K562 (cell line): ENCODE data around the gene INPP5K. TPM values are rescaled to one million over a fixed set of nuclear protein-coding genes. Genes with fewer than 3 reads are reported as not detected.

Experiments used
- ATAC-seq: fragments of 200-7000 bp; cut with Tn5 transposase; 3 replicates; pipeline ENCODE4 v1.9.1; 2020; ENCODE audit warnings: moderate library complexity
- BruUV-seq: library from RNA; stranded (reverse); fragments of 400-500 nt; replicated peaks from 2 replicates; lab custom pipeline; 2021; lab: Mats Ljungman, UMichigan
- CTCF ChIA-PET: fragments of 300-600 bp; formaldehyde crosslinking; extraction: SDS; loops from one replicate; lab custom pipeline; 2021; ENCODE audit warnings: low intra/inter-chr PET ratio; lab: Yijun Ruan, JAX
- POLR2A ChIA-PET: fragments of 300-600, 350-650 bp; sonication (Branson Sonifier 250); formaldehyde crosslinking; extraction: SDS; loops from one replicate; lab custom pipeline; 2021; ENCODE audit warnings: antibody characterized with exemption, inconsistent platforms; lab: Yijun Ruan, JAX
- DNase-seq, 4 experiments: peaks; one replicate each; pipeline versions ENCODE4 v3.0.0 to v3.0.0-alpha.2; 2011 to 2018; ENCODE audit warnings: low spot score in 3 of 4, mixed read lengths in 3 of 4; ENCODE audit errors: extremely low read depth in 1 of 4
- FAIRE-seq: peaks from 2 replicates; lab custom pipeline; 2011; peaks lifted over from hg19 to GRCh38; lab: Jason Lieb, UNC
- H2AFZ ChIP-seq: 2 replicates; pipeline ENCODE4 v1.6.0; 2011; ENCODE audit warnings: low read depth, low read length, control low read depth, inconsistent platforms
- H3K27ac ChIP-seq: fragments of 200-600 bp; 3 replicates; pipeline ENCODE4 v1.8.0; 2011; ENCODE audit warnings: low read depth, mild to moderate bottlenecking, control low read depth, inconsistent platforms, low read length, moderate library complexity, mixed read lengths; ENCODE audit errors: extremely low read depth
- H3K27me3 ChIP-seq, 2 experiments: fragments of 300-600 bp in 1 of 2; 2 replicates in 1 of 2; 3 replicates in 1 of 2; pipeline versions ENCODE4 v1.6.0 to v1.8.0; 2011; ENCODE audit warnings: inconsistent platforms in 2 of 2, low read length in 2 of 2, mild to moderate bottlenecking in 1 of 2, mixed read lengths in 1 of 2, moderate library complexity in 1 of 2; ENCODE audit not compliant: control insufficient read depth in 2 of 2, insufficient read depth in 2 of 2
- H3K36me3 ChIP-seq: fragments of 300-600 bp; 3 replicates; pipeline ENCODE4 v1.8.0; 2011; ENCODE audit warnings: mild to moderate bottlenecking, low read length, inconsistent platforms; ENCODE audit not compliant: control insufficient read depth, insufficient read depth
- H3K4me1 ChIP-seq, 2 experiments: fragments of 200-600 bp in 1 of 2; replicated peaks in 1 of 2; 2 replicates in 1 of 2; 3 replicates in 1 of 2; pipeline versions ENCODE4 v1.5.1 to v1.8.0; 2011; ENCODE audit warnings: inconsistent platforms in 2 of 2, low read length in 2 of 2, mild to moderate bottlenecking in 1 of 2, mixed read lengths in 1 of 2, moderate library complexity in 1 of 2; ENCODE audit not compliant: control insufficient read depth in 2 of 2, insufficient read depth in 2 of 2
- H3K4me2 ChIP-seq: 2 replicates; pipeline ENCODE4 v1.6.1; 2011; ENCODE audit warnings: low read length, control low read depth, inconsistent platforms, mixed read lengths; ENCODE audit not compliant: insufficient read depth
- H3K4me3 ChIP-seq: fragments of 200-600 bp; sonication (generic), shearing (Covaris generic); 2 replicates; pipeline ENCODE4 v1.5.1; 2016; ENCODE audit warnings: control low read depth, inconsistent platforms
- H3K79me2 ChIP-seq: fragments of 200-600 bp; 3 replicates; pipeline ENCODE4 v1.8.0; 2011; ENCODE audit warnings: low read length, inconsistent platforms; ENCODE audit not compliant: control insufficient read depth, insufficient read depth
- H3K9ac ChIP-seq, 2 experiments: 2 replicates each; pipeline versions ENCODE4 v1.6.0 to v1.6.1; 2011; ENCODE audit warnings: low read depth in 2 of 2, low read length in 2 of 2, control low read depth in 1 of 2, inconsistent platforms in 1 of 2, mild to moderate bottlenecking in 1 of 2, mixed read lengths in 1 of 2; ENCODE audit not compliant: insufficient read depth in 1 of 2
- H3K9me1 ChIP-seq: one replicate; pipeline ENCODE4 v1.6.0; 2011; ENCODE audit warnings: inconsistent platforms, mild to moderate bottlenecking, low read length, moderate library complexity; ENCODE audit not compliant: control insufficient read depth, insufficient read depth
- H3K9me3 ChIP-seq: replicated peaks from 2 replicates; pipeline ENCODE4 v1.5.1; 2011; ENCODE audit warnings: low read depth, low read length, inconsistent platforms; ENCODE audit not compliant: control insufficient read depth, insufficient read depth
- H4K20me1 ChIP-seq: replicated peaks from 2 replicates; pipeline ENCODE4 v1.6.1; 2011; ENCODE audit warnings: low read length, inconsistent platforms, mixed read lengths; ENCODE audit not compliant: control insufficient read depth, insufficient read depth
- E2F6 ChIP-seq, 2 experiments: IDR thresholded peaks; 2 replicates each; pipeline ENCODE4 v1.6.1; 2011; ENCODE audit warnings: borderline replicate concordance in 1 of 2, control low read depth in 1 of 2, low read depth in 1 of 2, low read length in 1 of 2, mild to moderate bottlenecking in 1 of 2, mixed read lengths in 1 of 2, moderate library complexity in 1 of 2; ENCODE audit not compliant: insufficient read depth in 1 of 2, insufficient read length in 1 of 2, poor library complexity in 1 of 2, severe bottlenecking in 1 of 2; ENCODE audit errors: extremely low read depth in 1 of 2
- PCBP1 ChIP-seq: fragments of 200-400 bp; formaldehyde crosslinking; IDR thresholded peaks from 2 replicates; pipeline ENCODE4 v1.6.1; 2018; ENCODE audit warnings: mild to moderate bottlenecking, low read depth, low read length; ENCODE audit not compliant: poor library complexity, severe bottlenecking
- POLR2G ChIP-seq: fragments of 200-400 bp; formaldehyde crosslinking; IDR thresholded peaks from 2 replicates; pipeline ENCODE4 v1.6.1; 2017; ENCODE audit warnings: low read depth, mild to moderate bottlenecking, antibody characterized with exemption, low read length, moderate library complexity
- RBBP5 ChIP-seq: fragments of 200-600 bp; sonication (generic); IDR thresholded peaks from 2 replicates; pipeline ENCODE4 v1.6.1; 2012; ENCODE audit warnings: borderline replicate concordance, mild to moderate bottlenecking, low read length, control low read depth, inconsistent platforms; ENCODE audit not compliant: insufficient read depth, poor library complexity, severe bottlenecking
- SRSF1 ChIP-seq: fragments of 200-400 bp; formaldehyde crosslinking; IDR thresholded peaks from 2 replicates; pipeline ENCODE4 v1.6.1; 2017; ENCODE audit warnings: mild to moderate bottlenecking, low read depth, low read length, moderate library complexity
- TSC22D4 ChIP-seq: fragments of 450-650 bp; IDR thresholded peaks from 2 replicates; pipeline ENCODE4 v1.6.1; 2016; ENCODE audit warnings: missing genetic modification characterization, missing biosample characterization, control low read depth
- ZBTB7A ChIP-seq: IDR thresholded peaks from 2 replicates; pipeline ENCODE4 v1.6.1; 2011; ENCODE audit warnings: low read depth, mild to moderate bottlenecking, low read length, moderate library complexity, borderline replicate concordance; ENCODE audit not compliant: control insufficient read depth
- ZFX ChIP-seq: sonication (generic); formaldehyde crosslinking; IDR thresholded peaks from 2 replicates; pipeline ENCODE4 v1.8.0; 2022; ENCODE audit warnings: mild to moderate bottlenecking, missing genetic modification reagents, moderate library complexity
- ZNF124 ChIP-seq: sonication (generic); formaldehyde crosslinking; IDR thresholded peaks from 2 replicates; pipeline ENCODE4 v1.8.1; 2022; ENCODE audit warnings: missing genetic modification reagents
- ZNF24 ChIP-seq: fragments of 450-650 bp; IDR thresholded peaks from 2 replicates; pipeline ENCODE4 v1.6.1; 2016
- ZNF583 ChIP-seq: fragments of 250-450 bp; sonication (Bioruptor Pico); IDR thresholded peaks from 2 replicates; pipeline ENCODE4 v1.4.0; 2020
- WGBS: fragments of 100-300 bp; shearing (Covaris generic); methylation state at CpG from one replicate; pipeline ENCODE4 v1.1.6; 2016; ENCODE audit warnings: low coverage, mixed read lengths; ENCODE audit not compliant: insufficient coverage; ENCODE audit errors: missing lambda C conversion rate; 5-methylcytosine and 5-hydroxymethylcytosine counted together
- in situ Hi-C: fragments of 300-500 bp; cut with MboI; formaldehyde crosslinking; loops from 4 replicates; pipeline ENCODE4 v1.15.0; 2018; ENCODE audit warnings: inconsistent platforms, mixed read lengths
- intact Hi-C: fragments of 100-400 bp; cut with micrococcal nuclease; formaldehyde crosslinking; loops from 2 replicates; pipeline ENCODE4 v1.14.2; 2022
- polyA plus RNA-seq, 8 experiments: library from polyadenylated mRNA; depleted of rRNA in 4 of 8; stranded (reverse) in 5 of 8; unstranded in 3 of 8; fragments of >200 nt; fragmentation: Nextera tagmentation in 2 of 8; fragmentation: Illumina TruSeq in 1 of 8; extraction: Ambion mirVana in 2 of 8; extraction: Trizol in 1 of 8; gene quantifications; 2 replicates each; pipeline versions ENCODE4 v1.2.1 to v1.2.3, GENCODE V29; 2011 to 2014; ENCODE audit warnings: inconsistent platforms in 1 of 8, missing spikeins in 1 of 8
- total RNA-seq, 7 experiments: library from RNA; depleted of rRNA in 6 of 7; stranded (reverse); fragments of >200 nt in 6 of 7; fragmentation: Illumina TruSeq in 2 of 7; extraction: Trizol in 2 of 7; gene quantifications; 2 replicates each; pipeline versions ENCODE4 v1.2.1 to v1.2.3, GENCODE V29; 2011 to 2021; ENCODE audit warnings: low replicate concordance in 1 of 7
- TF ChIP-seq, protein P1 (sequence below): sonication (generic); formaldehyde crosslinking; IDR thresholded peaks from 2 replicates; pipeline ENCODE4 v1.8.1; 2023; ENCODE audit warnings: mild to moderate bottlenecking, missing genetic modification reagents

Gene INPP5K
- total and polyA plus RNA-seq, 9 of the 15 experiments (the other 6 are each of a cell fraction or from before 2014, with no cell fraction given): 0.63 to 15.1 (median 10.1) TPM

GRCh38 chr17:1487939-1488825 lies 28.2 kb downstream of the INPP5K start (continued):
- no peak for TF ChIP-seq PCBP1
- peak; percentile 42 for TF ChIP-seq RBBP5
- no peak for TF ChIP-seq ZNF583
- no peak for TF ChIP-seq ZNF24
- TF ChIP-seq ZFX (CRISPR knock-in tag): peak; percentile 75
- no peak for TF ChIP-seq TSC22D4
- TF ChIP-seq, all 486 proteins: peak for 55

DNA sequence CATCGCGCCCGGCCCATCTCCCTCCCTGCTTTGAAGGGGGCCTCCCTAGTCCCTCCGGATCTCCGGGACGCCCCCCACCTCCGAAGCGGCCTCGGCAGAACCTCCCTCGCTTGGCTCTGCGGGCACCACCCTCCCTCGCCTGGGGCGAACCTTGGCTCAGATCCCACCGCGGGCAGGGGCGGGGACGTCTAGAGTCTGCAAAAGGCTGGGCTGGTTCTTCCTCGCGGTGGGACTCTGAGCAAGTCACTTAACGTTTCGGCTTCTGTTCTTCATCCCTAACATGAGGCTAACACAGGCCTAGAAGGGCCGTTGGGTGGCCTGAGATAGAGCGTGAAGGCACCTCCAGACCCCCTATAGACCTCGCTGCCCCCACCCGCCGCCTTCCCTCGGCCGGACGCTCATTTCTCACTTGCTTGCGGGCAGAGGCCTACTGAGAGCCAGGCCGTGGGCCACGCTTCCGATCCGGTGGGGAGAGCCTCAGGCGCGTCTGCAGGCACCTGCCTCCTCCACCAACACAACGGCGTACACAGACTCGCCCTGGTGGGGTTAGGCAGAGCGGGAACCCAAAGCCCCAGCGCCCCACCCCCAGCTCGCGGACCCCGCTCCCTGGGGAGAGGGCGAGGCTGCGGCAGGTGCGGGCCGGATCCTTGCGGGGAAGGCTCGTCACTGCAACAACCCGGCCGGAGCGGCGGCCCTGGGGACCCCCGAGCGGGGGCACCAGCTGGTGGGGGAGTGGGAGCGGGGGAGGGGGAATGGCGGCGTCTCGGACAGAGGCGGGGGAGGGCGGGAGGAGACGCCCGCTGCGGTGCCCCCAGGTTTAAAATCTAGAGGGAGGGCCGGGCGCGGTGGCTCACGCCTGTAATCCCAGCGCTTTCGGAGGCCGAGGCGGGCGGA lies 29.4 kb downstream of the INPP5K start:
- peak overlapping the region; percentile 46; the same call in 1 of the 2 replicates for H3K4me3 ChIP-seq
- H3K9ac ChIP-seq: peak overlapping the region in 1 of 2 experiments; percentile 83; a peak in 2 of 4 replicates
- H4K20me1 ChIP-seq: no peaks in the 10 kb centered on the region
- H3K4me2 ChIP-seq: no peak overlapping the region; the same call in 1 of the 2 replicates
- peaks cover 9% of the 10 kb centered on the region; the same call in 1 of the 3 replicates for H3K36me3 ChIP-seq
- H2AFZ ChIP-seq: no peak overlapping the region
- in situ Hi-C loops (no loop called here), intact Hi-C loops (no loop called here)
- peak overlapping the region; percentile 47; the same call in 1 of the 3 replicates for H3K27ac ChIP-seq
- no peaks in the 10 kb centered on the region for H3K27me3 ChIP-seq
- ATAC-seq: no peak
- FAIRE-seq: no peak
- TF ChIP-seq POLR2G (peak; percentile 45; the same call in 1 of the 2 replicates), SRSF1 (no peak), ZNF124 (CRISPR knock-in tag) (no peak), E2F6 (IDR thresholded peaks at IDR 0.05; ENCODE audit: borderline replicate concordance in 1 of 2, extremely low read depth in 1 of 2, insufficient read depth in 1 of 2, insufficient read length in 1 of 2, low read depth in 1 of 2, low read length in 1 of 2, poor library complexity in 1 of 2, severe bottlenecking in 1 of 2) (peak in 1 of 2 experiments; percentile 21), ZFX (CRISPR knock-in tag) (peak; percentile 16; the same call in 1 of the 2 replicates), ZBTB7A (peak; percentile 74)
- TF ChIP-seq, protein P1, sequence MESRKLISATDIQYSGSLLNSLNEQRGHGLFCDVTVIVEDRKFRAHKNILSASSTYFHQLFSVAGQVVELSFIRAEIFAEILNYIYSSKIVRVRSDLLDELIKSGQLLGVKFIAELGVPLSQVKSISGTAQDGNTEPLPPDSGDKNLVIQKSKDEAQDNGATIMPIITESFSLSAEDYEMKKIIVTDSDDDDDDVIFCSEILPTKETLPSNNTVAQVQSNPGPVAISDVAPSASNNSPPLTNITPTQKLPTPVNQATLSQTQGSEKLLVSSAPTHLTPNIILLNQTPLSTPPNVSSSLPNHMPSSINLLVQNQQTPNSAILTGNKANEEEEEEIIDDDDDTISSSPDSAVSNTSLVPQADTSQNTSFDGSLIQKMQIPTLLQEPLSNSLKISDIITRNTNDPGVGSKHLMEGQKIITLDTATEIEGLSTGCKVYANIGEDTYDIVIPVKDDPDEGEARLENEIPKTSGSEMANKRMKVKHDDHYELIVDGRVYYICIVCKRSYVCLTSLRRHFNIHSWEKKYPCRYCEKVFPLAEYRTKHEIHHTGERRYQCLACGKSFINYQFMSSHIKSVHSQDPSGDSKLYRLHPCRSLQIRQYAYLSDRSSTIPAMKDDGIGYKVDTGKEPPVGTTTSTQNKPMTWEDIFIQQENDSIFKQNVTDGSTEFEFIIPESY (CRISPR knock-in tag): peak; percentile 28; the same call in 1 of the 2 replicates
- ChIA-PET POLR2A (interaction anchor here (0.6 to 1.4 kb wide), 5 partner anchors 24 to 146 kb away, joined by 3 to 5 read pairs (median 3); partner anchors contain the start of gene INPP5K), CTCF (no interaction called here)
- WGBS: 46% methylated on average over 15 of the region's 74 CpGs
- H3K9me1 ChIP-seq: no peaks in the 10 kb centered on the region
- H3K4me1 ChIP-seq: peaks cover 13 to 79% of the 10 kb centered on the region in 2 experiments; a peak in 4 of 5 replicates
- no TSS peak for BruUV-seq
- peak in 3 of 4 experiments; percentile 19 to 26 (median 25) for DNase-seq
- peaks cover 22% of the 10 kb centered on the region for H3K79me2 ChIP-seq
- no peaks in the 10 kb centered on the region for H3K9me3 ChIP-seq
